T1000 (cell line): ENCODE measurements around the gene CTNNBL1.
A peak's percentile ranks its signal among the peaks of the same experiment; 100 is the strongest.
"Not testable (repeated sequence)": the region's sequence is repeated elsewhere in the genome, so short reads cannot be mapped to it uniquely, and the experiment has no call there.

Experiments
- DNase-seq: peaks from one replicate; lab custom pipeline; 2025; ENCODE audit warnings: mixed read lengths; lab: John Stamatoyannopoulos, UW

CTNNBL1 gene

DNA sequence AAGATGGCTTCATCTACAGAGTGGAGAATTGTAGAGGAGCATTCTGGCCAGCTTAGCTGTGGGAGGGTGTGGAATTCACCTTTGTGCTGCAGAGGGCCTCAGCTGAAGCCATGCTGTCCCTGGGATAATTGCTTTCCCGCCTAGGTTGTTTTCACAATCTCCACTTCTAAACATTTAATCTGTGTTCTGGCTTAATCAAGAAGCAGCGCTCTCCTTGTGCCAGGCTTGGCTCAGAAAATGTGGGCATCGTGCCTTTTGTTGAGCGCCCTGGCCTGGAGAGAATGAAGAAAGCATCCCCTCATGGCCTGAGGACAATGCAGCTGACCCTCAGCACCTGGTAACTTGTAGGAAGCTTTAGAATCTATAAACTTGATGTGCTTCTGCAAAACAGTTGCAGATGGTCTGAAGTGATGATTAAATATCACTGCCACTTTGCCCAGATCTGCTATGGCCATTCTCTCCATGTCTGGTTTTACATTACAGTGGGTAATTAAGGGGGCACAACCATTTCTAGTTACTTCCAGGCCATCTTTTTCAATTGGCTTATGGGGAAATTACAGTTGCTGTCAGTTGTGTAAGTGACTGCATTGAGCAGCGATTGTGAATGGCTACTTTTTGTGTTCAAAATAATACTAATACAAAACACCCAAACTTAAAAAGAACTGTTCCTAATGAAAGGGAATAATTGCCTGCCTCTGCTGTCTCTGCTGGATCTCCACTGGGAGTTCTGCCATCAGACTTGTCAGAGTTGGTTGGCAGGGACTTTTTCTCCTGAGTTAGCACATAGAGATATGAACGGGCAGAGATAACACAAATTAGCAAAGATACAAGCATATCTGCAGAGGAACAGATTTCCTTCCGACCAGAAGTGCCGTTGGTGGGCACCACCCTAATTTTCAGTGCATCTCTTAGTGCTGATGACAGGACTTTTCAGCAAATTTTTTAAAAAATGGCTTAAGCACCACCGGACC lies 18.4 kb downstream of the CTNNBL1 start:
- no peak for DNase-seq

DNA sequence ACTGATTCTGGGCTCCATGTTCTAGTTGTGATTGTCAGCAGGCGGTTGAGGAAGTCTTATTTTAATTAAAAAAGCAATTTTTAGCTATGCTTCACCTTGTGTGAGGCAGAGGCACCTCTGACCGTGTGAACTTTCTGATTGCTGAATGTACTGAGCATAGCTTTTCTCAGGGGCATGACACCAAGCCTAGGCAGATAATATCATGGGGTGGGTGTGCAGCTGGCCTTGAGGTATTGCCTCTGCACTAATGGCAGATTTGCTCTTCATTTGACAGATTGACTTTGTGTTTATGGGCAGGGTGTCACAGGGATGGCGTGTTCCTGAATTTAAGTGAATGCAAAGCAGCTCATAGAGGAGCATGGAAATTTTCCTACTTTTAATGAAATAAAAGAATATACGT lies 19.6 kb downstream of the CTNNBL1 start:
- no peak for DNase-seq

DNA sequence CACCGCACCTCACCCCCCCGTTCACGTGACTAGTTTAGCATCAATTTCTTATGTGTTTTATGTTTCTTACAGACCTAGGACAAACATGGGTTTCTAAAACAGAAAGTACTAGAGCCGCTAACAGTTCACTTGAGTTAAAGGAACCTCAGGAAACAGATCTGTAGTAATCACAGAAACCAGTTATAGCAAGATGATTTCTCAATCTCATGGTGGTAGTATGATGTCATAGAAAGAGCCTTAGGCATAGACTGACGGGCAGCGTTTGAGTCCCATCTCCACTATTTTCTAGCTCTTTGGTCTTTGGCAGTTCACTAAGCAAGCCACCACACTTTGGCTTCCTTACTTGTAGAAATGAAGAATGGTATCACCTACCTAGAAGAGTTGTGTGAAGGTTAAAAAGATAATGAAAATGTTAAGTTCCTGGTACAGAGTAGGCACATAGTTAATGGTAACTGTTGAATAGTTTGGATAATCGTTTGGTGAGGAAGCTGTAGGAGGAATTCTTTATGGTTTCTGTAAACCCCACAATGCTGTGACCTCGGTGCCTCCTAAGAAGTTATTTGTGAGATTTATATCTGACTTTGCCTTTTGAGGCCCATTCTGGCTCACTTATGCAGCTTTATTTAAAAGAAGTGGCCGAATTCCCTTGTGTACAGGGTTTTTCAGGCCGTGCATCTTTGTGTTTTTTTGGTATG lies 21.3 kb downstream of the CTNNBL1 start:
- DNase-seq, result no peak

DNA sequence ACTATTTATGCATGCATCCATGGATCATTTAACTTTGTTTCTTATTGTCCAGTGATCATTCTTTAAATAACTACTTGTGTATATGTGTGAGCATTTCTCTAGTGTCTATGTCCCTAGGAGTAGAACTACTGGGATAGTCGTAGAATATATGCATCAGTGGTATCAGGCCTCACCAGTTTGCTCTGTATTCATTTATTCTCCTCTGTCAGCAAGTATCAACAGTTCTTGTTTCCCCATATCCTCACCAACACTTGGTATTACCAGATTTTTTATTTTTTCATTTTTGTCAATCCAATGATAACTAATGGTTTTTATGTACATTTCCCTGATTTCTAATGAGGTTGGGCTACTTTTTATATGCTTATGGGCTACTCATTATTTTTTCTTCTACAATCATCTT lies 27.9 kb downstream of the CTNNBL1 start:
- DNase-seq, result no peak

DNA sequence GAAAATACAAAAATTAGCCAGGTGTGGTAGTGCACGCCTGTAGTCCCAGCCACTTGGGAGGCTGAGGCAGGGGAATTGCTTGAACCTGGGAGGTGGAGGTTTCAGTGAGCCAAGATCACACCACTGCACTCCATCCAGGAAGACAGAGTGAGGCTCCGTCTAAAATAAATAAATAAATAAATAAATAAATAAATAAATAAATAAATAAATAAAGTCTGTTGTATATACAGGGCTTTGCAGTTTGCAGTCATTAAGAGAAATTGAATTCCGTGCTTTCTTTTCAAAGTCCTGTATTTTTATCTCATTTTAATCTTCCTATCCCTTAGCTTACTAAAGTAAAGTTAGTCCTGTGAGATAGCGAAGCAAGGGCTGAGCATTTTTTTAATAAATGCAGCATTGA lies 28.5 kb downstream of the CTNNBL1 start:
- not testable (repeated sequence) for DNase-seq

DNA sequence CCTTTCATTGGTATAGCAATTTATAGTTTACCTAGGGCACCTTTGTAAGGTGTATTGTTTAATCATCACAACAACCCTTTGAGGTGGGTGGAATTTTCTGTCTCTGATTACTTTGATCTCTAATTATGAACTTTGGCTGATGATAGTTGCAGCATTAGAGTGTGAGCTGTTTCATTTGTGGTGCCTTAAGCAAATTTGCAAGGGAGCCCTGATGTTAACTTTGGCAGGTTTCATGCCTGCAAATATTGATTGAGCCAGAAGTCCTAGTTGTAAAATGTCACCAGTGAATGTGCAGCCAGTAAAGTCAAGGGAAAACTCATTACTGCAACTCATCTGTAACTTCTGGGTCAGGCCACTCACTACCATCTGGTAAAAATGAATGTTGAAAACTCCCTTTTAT lies 29.8 kb downstream of the CTNNBL1 start:
- DNase-seq, result no peak

DNA sequence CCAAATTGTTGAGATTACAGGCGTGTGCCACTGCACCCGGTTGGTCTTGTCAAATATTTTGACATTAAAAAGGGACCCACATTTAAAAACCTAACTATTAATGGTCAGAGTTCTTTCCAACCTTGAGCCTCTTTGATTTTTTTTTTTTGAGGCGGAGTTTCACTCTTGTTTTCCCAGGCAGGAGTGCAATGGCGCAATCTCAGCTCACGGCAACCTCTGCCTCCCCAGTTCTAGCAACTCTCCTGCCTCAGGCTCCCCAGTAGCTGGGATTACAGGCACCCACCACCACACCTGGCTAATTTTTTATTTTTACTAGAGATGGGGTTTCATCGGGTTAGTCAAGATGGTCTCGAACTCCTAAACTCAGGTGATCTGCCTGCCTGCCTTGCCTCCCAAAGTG lies 31.3 kb downstream of the CTNNBL1 start:
- DNase-seq, result no peak

DNA sequence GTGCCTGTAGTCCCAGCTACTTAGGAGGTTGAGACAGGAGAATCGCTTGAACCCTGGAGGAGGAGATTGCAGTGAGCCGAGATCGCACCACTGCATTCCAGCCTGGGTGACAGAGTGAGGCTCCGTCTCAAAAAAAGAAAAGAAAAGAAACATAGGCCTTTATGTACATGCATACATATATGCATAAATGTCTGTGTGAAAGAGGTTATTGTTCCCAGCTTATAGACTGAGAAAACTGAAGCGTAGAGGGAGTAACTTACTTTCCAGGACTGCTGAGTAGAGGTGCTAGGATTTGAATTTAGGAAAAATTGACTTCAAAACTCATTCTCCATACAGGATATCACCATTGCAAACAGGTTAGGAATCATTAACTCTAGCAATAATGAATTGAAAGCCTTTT lies 32.0 kb downstream of the CTNNBL1 start:
- no peak for DNase-seq

DNA sequence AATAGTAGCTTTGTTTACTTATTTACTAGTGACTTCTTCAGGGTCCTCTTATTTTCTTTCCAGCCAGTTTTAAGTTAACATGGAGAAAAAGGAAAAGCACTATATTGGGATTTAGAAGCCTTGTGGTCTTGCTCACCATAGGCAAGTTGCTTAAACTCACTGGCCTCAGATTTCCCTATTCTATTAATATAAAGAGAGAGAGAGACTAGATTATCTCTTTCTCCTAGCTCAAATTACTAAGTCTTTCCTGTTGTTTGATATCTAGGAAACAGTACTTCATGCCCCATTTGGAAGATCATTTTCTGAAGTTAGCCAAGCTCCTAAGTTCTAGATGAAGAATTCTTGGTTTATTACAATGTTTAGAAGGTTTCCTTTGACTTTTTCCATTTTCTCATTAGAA lies 32.5 kb downstream of the CTNNBL1 start:
- no peak for DNase-seq

DNA sequence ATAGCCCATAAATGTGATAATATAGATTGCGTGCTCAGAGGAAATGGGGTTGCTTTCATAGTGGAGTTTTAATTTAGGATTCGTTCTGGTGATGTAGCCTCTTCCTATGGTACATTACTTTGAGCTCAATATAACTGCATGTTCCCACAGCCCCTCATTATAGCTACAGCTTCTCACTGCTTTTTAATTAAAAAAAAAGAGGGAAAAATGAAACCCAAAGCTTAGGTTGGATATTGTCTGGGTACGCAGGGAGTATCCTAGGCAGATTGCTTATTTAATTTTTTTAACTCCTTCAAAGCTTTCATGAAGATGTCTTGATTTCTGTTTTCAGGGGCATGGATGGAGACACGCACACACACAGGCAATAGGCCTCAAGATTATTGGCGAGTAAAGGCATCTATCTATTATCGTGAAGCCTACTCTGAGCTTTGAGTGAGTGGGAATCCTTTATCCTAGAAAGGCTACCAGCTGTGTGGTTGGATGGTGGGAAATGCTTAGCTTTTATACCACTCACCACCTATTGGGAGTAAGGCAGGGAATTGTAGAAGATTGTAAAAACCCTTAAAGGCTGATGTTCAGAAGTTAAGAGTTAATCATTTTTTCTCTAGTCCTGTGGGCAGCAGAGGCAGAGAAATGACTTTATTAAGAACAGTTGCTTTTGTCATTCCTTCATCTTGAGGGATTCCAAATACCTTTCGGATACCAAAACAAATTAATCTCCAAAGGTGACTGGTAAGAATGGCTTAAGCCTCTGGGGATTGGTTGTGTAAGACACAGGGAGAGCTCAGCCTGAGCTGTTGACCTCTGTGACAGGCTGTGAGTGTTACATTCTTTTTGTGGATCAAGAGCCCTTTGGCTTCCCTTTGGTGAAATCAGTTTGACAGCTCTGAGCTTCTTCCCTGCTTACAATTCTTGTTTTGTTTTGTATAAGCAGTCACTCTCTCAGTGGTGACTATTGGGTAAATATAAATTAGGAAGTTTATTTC lies 33.4 kb downstream of the CTNNBL1 start:
- no peak for DNase-seq

DNA sequence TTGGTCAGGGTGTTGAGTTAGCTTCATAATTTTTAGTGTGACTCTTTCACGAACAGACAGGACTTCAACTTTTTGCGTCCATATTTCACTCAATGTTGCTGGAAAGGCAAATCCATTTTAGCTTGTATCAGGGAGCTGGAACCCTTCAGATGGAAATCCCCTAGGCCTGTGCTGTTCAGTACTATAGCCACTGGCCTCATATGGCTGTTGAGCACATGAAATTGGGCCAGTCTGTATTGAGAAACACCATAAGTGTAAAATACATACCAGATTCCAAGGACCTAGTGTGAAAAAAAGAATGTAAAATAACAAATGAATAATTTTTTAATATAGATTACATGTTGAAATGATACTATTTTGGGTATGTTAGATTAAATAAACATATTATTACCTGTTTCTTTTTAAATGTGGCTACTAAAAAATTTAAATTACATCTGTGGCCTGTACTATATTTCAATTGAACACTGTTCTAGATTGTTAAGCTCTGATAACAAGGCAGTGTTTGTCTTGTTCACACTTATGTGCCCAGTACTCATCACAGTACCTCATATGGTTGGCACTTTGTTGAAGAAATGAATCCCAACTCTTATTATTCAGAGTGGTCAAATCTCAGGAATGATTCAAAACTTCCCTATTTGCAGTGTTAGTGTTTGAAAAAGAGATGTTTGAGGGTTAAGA lies 34.3 kb downstream of the CTNNBL1 start:
- DNase-seq, result no peak

DNA sequence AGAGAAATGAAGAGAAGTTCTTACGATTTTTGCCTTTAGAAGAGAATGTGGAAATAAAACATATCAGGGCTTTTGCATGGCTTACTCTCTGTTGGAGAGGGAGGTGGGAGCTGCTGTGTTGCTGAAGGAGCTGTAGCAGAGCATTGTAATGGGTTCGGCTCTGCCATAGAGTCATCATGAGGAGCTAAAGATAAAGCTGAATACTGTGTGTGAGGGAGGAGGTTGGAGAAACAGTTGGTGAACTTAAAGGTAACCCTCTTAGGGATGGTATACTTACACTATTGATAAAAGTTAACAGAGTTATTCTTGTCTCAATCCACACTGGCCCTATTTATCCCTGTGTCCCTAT lies 34.8 kb downstream of the CTNNBL1 start:
- no peak for DNase-seq

DNA sequence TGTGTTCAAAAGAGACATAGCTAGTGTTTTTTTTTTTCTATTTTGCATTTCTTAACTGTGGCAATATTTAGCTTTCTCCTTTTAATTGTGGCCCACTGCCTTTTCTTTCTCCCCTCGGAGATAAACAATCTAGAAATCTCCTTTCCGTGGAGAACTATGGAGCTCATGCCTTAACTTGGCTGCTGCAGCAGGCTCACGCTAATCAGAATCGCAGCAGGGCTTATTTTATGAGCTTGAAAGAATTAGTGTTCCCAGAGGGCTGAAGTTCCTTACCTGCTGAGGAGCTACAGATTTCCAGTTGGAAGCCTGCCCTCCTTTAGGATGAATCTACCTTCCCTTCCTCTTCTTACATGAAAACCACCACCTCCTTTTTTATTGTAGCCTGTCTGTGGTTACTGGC lies 35.6 kb downstream of the CTNNBL1 start:
- no peak for DNase-seq

DNA sequence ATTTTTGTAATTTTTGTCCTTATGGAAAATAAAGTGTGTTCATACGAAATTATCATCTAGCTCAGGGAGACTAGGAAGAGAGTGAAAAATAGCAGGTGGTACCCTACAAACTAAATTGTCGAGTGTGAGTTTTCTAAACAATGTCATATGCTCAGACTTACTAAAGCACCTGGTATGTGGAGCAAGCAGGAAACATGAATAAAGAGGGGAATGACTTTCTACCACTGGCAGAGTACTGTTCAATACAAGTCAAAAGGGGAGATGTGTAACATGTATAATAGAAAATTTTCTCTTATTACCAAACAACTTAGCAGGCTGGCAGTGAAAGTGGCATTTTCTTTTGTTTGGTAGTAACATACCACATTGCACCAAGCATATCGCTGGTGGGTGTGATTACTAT lies 36.1 kb downstream of the CTNNBL1 start:
- DNase-seq, result no peak

DNA sequence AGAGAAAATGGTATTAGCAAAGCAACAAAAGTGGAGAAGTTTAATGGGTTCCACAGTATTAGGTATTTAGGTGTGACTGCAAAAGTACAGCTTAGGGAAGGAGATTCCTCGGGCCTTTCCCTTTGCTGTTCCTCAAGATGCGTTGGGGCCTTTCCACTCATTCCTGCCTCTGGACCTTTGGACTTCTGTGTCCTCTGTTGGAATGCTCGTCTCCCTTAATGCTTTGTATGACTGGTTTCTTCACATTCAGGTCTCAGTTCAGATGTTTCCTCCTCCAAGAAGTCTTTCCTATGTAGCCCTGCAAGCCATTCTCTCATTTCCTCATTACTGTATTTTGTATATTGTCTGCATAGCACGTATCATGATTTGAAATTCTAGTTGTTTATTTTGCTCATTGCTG lies 39.6 kb downstream of the CTNNBL1 start:
- DNase-seq, result no peak

DNA sequence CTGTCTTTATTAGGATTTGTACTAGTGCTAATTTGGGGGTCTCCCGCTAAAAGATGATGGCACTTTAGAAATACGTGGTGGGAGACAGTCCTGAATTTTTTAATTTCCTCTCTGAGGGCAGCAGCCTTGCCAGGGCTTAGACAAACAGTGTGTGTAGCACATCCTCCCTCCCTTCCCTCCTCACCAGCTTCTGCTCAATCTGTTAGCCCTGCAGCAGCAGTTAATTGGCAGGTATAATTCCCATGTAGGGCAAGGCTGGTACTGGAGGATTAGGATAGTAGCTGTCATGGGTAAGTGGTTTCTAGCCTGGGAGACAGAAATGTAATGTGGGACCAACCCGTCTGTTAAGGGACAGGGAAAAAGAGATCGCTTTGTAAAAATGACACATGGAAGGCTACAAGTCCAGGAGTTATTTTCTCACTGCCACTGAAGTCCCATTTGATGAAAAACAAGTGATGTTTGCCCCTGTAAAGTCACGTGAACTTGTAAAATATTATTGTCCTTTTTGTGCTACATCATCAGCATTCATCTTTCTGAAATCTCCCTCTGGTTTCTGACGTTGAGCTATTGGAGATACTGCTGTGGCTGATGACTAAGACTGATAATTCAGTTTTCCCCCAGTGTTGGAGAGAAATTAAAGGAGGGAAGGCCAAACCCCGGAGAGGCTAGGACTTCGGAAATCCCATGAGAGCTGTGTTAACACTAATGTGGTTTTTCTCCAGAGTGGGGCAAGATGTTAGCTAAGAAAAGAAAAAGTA lies 40.6 kb downstream of the CTNNBL1 start:
- DNase-seq, result peak; percentile 12

DNA sequence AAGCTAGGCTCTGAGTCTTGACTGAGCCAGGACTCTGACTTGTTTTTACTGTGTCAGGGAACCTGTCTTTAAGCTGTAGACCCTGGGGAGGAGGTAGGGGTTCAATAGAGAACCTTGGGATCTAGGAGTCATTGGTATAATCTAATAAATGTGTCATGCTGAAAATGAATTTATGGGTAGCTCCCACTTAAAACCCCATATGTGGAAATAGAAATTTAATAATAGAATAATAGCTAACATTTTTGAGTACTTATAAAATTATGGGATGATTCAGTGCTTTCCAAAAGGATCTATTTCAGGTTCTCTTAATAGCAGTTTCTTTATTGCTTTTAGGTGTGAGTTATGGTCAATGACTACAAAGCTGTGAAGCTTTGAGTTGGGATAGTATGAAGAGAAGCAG lies 41.7 kb downstream of the CTNNBL1 start:
- DNase-seq, result no peak

DNA sequence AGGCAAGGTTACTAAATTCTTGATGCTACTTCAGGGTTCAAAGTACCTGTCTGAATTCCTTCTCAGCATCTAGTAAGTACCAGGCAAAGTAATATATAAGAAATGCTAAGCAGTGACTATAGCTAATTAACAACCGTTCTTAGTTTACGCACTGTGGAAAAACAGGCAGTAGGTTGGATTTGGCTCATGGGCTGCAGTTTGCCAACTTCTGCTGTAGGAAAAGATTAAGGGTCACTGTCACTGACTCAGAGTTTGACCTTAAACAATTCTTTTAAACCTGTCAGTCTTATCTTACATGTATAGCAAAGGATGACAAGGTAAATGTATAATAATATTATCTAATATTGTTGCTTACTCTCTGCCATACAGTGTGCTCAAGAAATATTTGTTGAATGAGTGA lies 42.3 kb downstream of the CTNNBL1 start:
- DNase-seq, result no peak

DNA sequence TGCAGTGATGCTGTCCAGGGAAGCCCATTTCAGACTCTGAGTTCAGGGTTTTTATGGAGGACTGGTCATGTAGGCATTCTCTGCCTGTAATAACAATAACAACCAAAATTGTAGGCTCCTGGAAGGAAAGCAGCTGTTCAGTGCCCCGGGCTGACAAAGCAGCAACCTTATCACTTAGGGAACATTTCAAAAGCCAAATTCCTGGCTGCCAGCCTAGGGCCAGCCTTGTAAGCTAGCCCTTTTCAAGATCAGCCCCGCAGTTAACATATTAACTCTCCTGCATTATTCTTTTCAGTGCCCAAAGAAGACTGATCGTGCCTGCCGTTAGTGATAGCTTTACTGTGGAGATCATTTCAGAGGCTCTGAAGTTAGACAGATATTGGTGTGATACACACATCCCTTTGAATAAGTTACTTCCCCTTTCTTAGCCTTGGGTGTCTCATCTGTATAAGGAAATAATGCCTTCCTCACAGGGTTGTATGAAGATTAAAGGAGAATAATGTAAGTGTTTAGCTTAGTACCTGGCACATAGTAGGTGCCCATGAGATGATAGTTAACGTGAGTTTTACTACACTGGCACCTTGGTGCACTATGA lies 44.1 kb downstream of the CTNNBL1 start:
- DNase-seq, result no peak

DNA sequence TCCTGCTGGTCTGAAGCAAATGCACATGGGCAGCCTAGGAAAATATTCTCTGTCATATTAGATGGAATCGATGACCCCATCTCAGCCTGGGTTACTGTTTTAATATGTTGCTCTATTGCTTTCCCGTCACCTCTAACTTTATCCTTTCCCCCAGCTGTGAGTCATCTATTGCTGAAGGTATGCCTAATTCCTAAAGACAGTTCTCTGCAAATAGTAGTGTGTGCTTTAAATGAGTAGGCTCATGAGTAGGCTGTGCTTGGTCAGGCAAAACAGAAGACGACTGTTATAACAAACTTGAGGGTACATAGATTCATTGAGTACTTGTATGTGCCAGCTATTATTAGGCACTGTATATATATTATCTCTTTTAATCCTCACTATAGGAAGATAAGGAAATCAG lies 47.2 kb downstream of the CTNNBL1 start:
- no peak for DNase-seq

DNA sequence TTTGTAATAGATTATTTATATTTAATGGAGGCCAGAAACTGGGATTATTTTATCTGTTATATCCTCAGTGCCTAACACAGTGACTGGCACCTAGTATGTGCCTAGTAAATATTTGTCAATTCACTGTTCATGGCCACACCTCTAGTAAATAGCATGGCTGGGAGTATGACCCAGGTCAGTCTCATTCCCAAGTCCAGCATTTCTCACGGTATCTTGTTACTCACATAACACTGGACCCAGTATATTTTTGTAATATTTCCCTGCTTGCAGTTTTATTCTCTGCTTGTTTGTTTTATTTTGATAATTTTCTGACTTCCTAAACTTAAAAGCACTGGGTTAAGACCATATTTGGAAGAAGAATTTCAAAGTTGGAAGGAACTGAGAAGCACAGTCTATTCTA lies 47.7 kb downstream of the CTNNBL1 start:
- no peak for DNase-seq
